Upper lobe of left lung (tissue), 6 donors: Measurements from ENCODE around the gene C15orf39. TPM values are rescaled to one million over a fixed set of nuclear protein-coding genes. Genes with fewer than 3 reads are reported as not detected.

Experiments used
- ATAC-seq, 2 donors: fragments of 200-7000 bp; cut with Tn5 transposase; one replicate each; pipeline ENCODE4 v1.9.1; 2022; ENCODE audit warnings: mild to moderate bottlenecking in 2 of 2, moderate library complexity in 2 of 2; ENCODE audit not compliant: low FRiP score in 2 of 2
- DNase-seq, 2 donors: peaks; one replicate each; pipeline ENCODE4 v3.0.0-alpha.2; 2019 to 2020
- H3K27ac ChIP-seq, 4 donors: fragments of 200-600 bp; sonication (generic); one replicate each; pipeline ENCODE4 v1.5.1; 2016 to 2019
- H3K27me3 ChIP-seq, 4 donors: fragments of 200-600 bp; sonication (generic); one replicate each; pipeline ENCODE4 v1.5.1; 2017 to 2019
- H3K36me3 ChIP-seq, 4 donors: fragments of 200-600 bp; sonication (generic); one replicate each; pipeline ENCODE4 v1.5.1; 2016 to 2019
- H3K4me1 ChIP-seq, 4 donors: fragments of 200-600 bp; sonication (generic); one replicate each; pipeline ENCODE4 v1.5.1; 2018 to 2019
- H3K4me3 ChIP-seq, 4 donors: fragments of 200-600 bp; sonication (generic); one replicate each; pipeline ENCODE4 v1.5.1; 2017 to 2019; ENCODE audit warnings: mild to moderate bottlenecking in 2 of 4, moderate library complexity in 1 of 4
- H3K9me3 ChIP-seq, 4 donors: fragments of 200-600 bp; sonication (generic); one replicate each; pipeline ENCODE4 v1.5.1; 2018 to 2019
- CTCF ChIP-seq, 6 experiments: fragments of 450-650 bp in 4 of 6; fragments of 200-600 bp in 2 of 6; sonication (generic) in 2 of 6; IDR thresholded peaks; one replicate each; pipeline ENCODE4 v1.5.1; 2016 to 2019; ENCODE audit warnings: antibody characterized with exemption in 6 of 6
- EP300 ChIP-seq, 4 donors: sonication (generic); formaldehyde crosslinking; IDR thresholded peaks; one replicate each; pipeline ENCODE4 v1.5.1; 2017; ENCODE audit warnings: antibody characterized with exemption in 4 of 4, control low read depth in 2 of 4
- POLR2A ChIP-seq, 4 donors: fragments of 450-650 bp; IDR thresholded peaks; one replicate each; pipeline ENCODE4 v1.5.1; 2016 to 2017; ENCODE audit warnings: antibody characterized with exemption in 4 of 4, mild to moderate bottlenecking in 2 of 4
- POLR2AphosphoS5 ChIP-seq, 2 donors: sonication (generic); formaldehyde crosslinking; IDR thresholded peaks; one replicate each; pipeline ENCODE4 v1.5.1; 2017; ENCODE audit warnings: antibody characterized with exemption in 2 of 2
- WGBS, 2 donors: methylation state at CpG; one replicate each; pipeline ENCODE4 v1.1.5; 2017 to 2018; 5-methylcytosine and 5-hydroxymethylcytosine counted together
- total RNA-seq, 6 donors: library from RNA; depleted of rRNA in 4 of 6; stranded (reverse); fragments of >200 nt in 4 of 6; gene quantifications; one replicate each; pipeline versions ENCODE4 v1.1.0 to v1.2.1, GENCODE V29; 2016 to 2021
- donor health status: DM: no; HTN: no; CAD: no; lungs with moderate emphysema.
- donor health status: DM: no; HTN: yes; CAD: no; lungs with severe emphysema.

C15orf39 gene
- total RNA-seq = 10 to 100 TPM; 25.4 to 44.6 (median 37.5) TPM

GRCh38 chr15:75201616-75202250, at the start of gene C15orf39:
Gene C15orf39, plus strand, starts transcription at chr15:75201882. Its CDS starts 4,167 bp downstream, at chr15:75206049.
- peak; percentile 50 to 99 (median 91) for TF ChIP-seq POLR2A (IDR thresholded peaks at IDR 0.05)
- TF ChIP-seq CTCF (IDR thresholded peaks at IDR 0.05) = peak; percentile 96 to 100 (median 99)
- TF ChIP-seq EP300 (IDR thresholded peaks at IDR 0.05) = peak in 1 of 4 donors; percentile 17
- TF ChIP-seq POLR2AphosphoS5 (IDR thresholded peaks at IDR 0.05) = peak; percentile 99
- H3K27me3 ChIP-seq = no peaks in the 10 kb centered on the region
- ATAC-seq (peak; percentile 78 to 89), DNase-seq (peak; percentile 82 to 96)
- WGBS, 2 donors = 0% methylated on average over 33 of the region's 84 CpGs; no CpG with 5 or more reads in 1 of the 2 donors
- peaks cover 34 to 61% (median 39%) of the 10 kb centered on the region in 4 donors for H3K4me1 ChIP-seq
- peak within 1 kb of the TSS; percentile 82 to 95 (median 88) for H3K4me3 ChIP-seq
- no peaks in the 10 kb centered on the region for H3K9me3 ChIP-seq
- H3K27ac ChIP-seq = peak within 1 kb of the TSS; percentile 97 to 99 (median 98)
- peaks cover 0 to 11% (median 8%) of the 10 kb centered on the region in 4 donors for H3K36me3 ChIP-seq

- WGBS, 2 donors = 94 to 97% methylated on average over 2 of the region's 2 CpGs
- DNase-seq (no peak), ATAC-seq (no peak)
- TF ChIP-seq EP300 (IDR thresholded peaks at IDR 0.05) = no peak
- no peak for TF ChIP-seq POLR2AphosphoS5 (IDR thresholded peaks at IDR 0.05)
- no peak for TF ChIP-seq POLR2A (IDR thresholded peaks at IDR 0.05)
- no peak for TF ChIP-seq CTCF (IDR thresholded peaks at IDR 0.05)
- Histone ChIP-seq H3K4me3 (no peak overlapping the region), H3K4me1 (peaks cover 0 to 14% (median 11%) of the 10 kb centered on the region in 4 donors), H3K27me3 (no peaks in the 10 kb centered on the region), H3K36me3 (no peaks in the 10 kb centered on the region), H3K9me3 (peaks cover 0 to 7% (median 2%) of the 10 kb centered on the region in 4 donors), H3K27ac (peak overlapping the region in 1 of 4 donors; percentile 51)
These were observed 49.2 kb upstream of the C15orf39 start for GRCh38 chr15:75152382-75153079.

DNA sequence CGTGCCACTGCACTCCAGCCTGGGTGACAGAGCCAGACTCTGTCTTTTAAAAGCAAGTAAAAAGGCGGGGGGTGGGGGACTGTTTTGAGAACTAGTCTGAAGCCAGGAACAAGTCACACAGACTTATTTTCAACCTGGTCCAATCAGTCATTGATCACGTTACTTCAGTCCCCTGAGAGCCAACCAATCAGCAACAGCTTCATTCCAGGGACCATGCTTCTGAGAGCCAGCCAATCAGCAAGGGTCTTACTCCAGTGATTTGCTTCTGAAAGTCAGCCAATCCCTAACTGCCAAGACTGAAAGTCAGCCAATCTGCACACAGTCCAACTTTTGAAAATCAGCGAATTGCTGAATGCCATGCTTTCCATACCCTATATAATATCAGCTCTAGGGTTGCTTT, 48.6 kb upstream of the C15orf39 start:
- no peak overlapping the region for H3K4me3 ChIP-seq
- no peaks in the 10 kb centered on the region for H3K36me3 ChIP-seq
- 74 to 89% methylated on average over 3 to 4 of the region's 4 CpGs for WGBS, 2 donors
- H3K27ac ChIP-seq = peak overlapping the region in 1 of 4 donors; percentile 51
- no peaks in the 10 kb centered on the region for H3K27me3 ChIP-seq
- peaks cover 0 to 7% (median 0%) of the 10 kb centered on the region in 4 donors for H3K9me3 ChIP-seq
- DNase-seq (no peak), ATAC-seq (peak in 1 of 2 donors; percentile 16)
- H3K4me1 ChIP-seq = peaks cover 0 to 14% (median 11%) of the 10 kb centered on the region in 4 donors
- TF ChIP-seq POLR2AphosphoS5 (IDR thresholded peaks at IDR 0.05) (no peak), POLR2A (IDR thresholded peaks at IDR 0.05) (no peak), EP300 (IDR thresholded peaks at IDR 0.05) (no peak), CTCF (IDR thresholded peaks at IDR 0.05) (no peak)

DNA sequence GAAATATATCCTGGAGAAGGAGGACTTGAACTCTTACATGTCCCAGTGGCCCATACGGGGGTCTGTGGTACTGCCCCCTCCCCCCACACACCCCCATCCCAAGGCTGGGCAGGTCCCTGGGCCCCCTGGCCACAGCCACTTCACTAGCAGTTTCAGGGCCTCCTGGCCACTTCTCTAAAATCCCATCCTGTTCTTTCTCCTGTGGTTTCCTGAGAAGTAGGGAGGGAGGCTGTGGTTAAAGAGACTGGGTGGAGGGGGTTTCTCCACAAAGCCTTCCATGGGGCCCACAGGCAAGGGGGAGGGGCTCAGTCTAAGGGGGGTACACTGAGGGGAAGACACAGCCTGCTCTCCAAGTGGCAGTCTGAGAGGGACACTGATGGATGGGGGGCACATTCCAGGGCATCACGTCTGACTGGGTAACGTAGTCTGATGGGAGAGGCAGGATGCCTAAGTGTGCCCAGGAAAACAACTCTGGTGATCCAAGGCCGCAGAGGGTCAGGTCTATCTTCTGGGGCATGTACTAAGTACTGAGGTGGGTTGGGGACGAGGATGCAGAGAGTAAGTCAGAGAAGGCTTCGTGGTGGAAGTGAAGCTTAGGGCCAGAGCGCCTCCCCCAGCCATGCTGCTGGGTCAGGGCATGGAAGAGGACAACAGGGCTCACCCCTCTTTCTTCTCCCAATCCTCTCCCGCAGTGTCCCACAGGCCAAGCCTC, 48.0 kb upstream of the C15orf39 start:
- peak in 1 of 2 donors; percentile 16 for DNase-seq
- Histone ChIP-seq H3K27me3 (no peaks in the 10 kb centered on the region), H3K4me1 (peaks cover 0 to 16% (median 11%) of the 10 kb centered on the region in 4 donors), H3K36me3 (no peaks in the 10 kb centered on the region), H3K27ac (peak overlapping the region in 2 of 4 donors; percentile 30 to 51), H3K9me3 (peaks cover 0 to 2% (median 0%) of the 10 kb centered on the region in 4 donors), H3K4me3 (no peak overlapping the region)
- 45 to 71% methylated on average over 8 of the region's 8 CpGs for WGBS, 2 donors
- TF ChIP-seq CTCF (IDR thresholded peaks at IDR 0.05) (no peak), POLR2AphosphoS5 (IDR thresholded peaks at IDR 0.05) (no peak), POLR2A (IDR thresholded peaks at IDR 0.05) (no peak), EP300 (IDR thresholded peaks at IDR 0.05) (no peak)
- ATAC-seq = peak in 1 of 2 donors; percentile 19
